ENCODE data around the gene RNF152.
"Not testable (repeated sequence)": the region's sequence is repeated elsewhere in the genome, so short reads cannot be mapped to it uniquely, and the experiment has no call there.

RNF152 gene

DNA sequence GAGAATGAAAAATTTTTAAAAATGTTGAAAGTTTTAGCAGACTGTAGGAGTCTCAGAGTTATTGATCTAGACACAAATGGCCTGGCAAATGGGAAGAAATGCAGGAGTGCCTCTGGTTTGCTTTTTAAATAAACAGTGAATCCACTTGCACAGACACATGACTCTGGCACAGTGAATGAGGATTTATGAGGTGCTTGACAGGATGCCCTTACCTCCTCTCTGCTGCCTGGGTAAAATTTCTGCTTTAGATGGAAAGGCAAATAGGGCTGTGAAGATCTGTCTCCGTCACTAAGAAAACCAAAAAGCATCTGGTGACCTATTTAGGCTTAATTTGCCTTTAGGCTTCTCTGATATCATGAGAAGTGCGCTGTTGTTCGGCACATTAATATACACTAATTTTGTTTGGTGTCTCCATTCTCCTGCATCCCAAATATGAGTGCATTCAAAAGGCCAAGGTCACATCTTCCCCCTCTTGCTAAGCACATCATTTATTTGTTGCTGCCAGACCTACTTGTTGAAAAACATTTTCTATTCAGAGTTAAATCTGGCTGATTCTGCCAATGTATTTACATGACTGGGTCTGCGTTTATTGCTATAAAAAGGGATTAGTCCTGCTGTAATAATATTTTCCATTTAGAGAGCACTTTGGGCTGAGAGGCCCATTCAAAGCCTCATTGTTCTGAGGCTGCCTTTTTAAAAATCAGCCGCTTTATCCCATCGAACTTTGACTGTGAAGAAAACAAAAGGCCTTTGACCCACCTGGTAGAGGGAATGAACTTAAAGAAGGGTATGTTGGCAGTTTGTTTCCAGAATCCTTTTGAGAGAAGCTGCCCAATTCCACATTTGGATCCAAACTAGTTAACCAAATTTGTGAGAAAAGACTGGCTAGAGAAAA is 94.9 kb downstream of the RNF152 start:
- Histone ChIP-seq H3K9ac (ENCODE audit: low read depth in 1 of 2, low read length in 2 of 2) (no peak overlapping the region), H3K4me1 (ENCODE audit: control insufficient read depth in 1 of 2, insufficient read depth in 2 of 2, low read length in 2 of 2) (no peaks in the 10 kb centered on the region), H3K36me3 (ENCODE audit: control insufficient read depth in 1 of 2, insufficient read depth in 2 of 2, low read length in 2 of 2) (no peaks in the 10 kb centered on the region), H3K9me3 (ENCODE audit: control insufficient read depth in 1 of 2, low read length in 2 of 2) (no peaks in the 10 kb centered on the region), H3K27me3 (ENCODE audit: control insufficient read depth in 1 of 2, insufficient read depth in 2 of 2, low read length in 2 of 2) (no peaks in the 10 kb centered on the region), H3K27ac (ENCODE audit: low read depth, low read length) (no peak overlapping the region), H3K4me3 (ENCODE audit: low read depth in 1 of 2, low read length in 2 of 2) (no peak overlapping the region)

- H3K4me1 ChIP-seq (ENCODE audit: control insufficient read depth in 1 of 2, insufficient read depth in 2 of 2, low read length in 2 of 2), result no peaks in the 10 kb centered on the region
- no peaks in the 10 kb centered on the region for H3K36me3 ChIP-seq (ENCODE audit: control insufficient read depth in 1 of 2, insufficient read depth in 2 of 2, low read length in 2 of 2)
- no peak overlapping the region for H3K4me3 ChIP-seq (ENCODE audit: low read depth in 1 of 2, low read length in 2 of 2)
- H3K9ac ChIP-seq (ENCODE audit: low read depth in 1 of 2, low read length in 2 of 2), result no peak overlapping the region
- H3K27ac ChIP-seq (ENCODE audit: low read depth, low read length), result no peak overlapping the region
- no peaks in the 10 kb centered on the region for H3K27me3 ChIP-seq (ENCODE audit: control insufficient read depth in 1 of 2, insufficient read depth in 2 of 2, low read length in 2 of 2)
- H3K9me3 ChIP-seq (ENCODE audit: control insufficient read depth in 1 of 2, low read length in 2 of 2), result peaks cover 0 to 8% of the 10 kb centered on the region in 2 donors
Measured at GRCh38 chr18:61791031-61791430, 101.8 kb downstream of the RNF152 start.

DNA sequence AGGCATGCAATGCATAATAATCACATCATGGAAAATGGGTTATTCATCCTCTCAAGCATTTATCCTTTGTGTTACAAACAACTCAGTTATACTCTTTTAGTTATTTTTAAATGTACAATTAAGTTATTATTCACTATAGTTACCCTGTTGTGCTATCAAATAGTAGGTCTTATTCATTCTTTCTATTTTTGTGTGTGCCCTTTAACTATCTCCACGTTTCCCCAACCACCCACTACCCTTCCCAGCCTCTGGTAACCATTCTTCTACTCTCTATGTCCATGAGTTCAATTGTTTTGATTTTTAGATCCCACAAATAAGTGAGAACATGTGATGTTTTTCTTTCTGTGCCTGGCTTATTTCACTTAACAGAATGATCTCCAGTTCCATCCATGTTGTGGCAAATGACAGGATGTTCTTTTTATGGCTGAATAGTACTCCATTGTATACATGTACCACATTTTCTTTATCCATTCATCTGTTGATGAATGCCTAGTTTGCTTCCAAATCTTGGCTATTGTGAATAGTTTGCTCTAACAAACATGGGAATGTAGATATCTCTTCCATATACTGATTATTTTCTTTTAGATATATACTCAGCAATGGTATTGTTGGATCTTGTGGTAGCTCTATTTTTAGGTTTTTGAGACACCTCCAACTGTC is 105.7 kb downstream of the RNF152 start:
- not testable (repeated sequence) for H3K36me3 ChIP-seq (ENCODE audit: control insufficient read depth in 1 of 2, insufficient read depth in 2 of 2, low read length in 2 of 2); H3K9me3 ChIP-seq (ENCODE audit: control insufficient read depth in 1 of 2, low read length in 2 of 2); H3K27ac ChIP-seq (ENCODE audit: low read depth, low read length); H3K4me3 ChIP-seq (ENCODE audit: low read depth in 1 of 2, low read length in 2 of 2); H3K27me3 ChIP-seq (ENCODE audit: control insufficient read depth in 1 of 2, insufficient read depth in 2 of 2, low read length in 2 of 2); H3K4me1 ChIP-seq (ENCODE audit: control insufficient read depth in 1 of 2, insufficient read depth in 2 of 2, low read length in 2 of 2); H3K9ac ChIP-seq (ENCODE audit: low read depth in 1 of 2, low read length in 2 of 2)

DNA sequence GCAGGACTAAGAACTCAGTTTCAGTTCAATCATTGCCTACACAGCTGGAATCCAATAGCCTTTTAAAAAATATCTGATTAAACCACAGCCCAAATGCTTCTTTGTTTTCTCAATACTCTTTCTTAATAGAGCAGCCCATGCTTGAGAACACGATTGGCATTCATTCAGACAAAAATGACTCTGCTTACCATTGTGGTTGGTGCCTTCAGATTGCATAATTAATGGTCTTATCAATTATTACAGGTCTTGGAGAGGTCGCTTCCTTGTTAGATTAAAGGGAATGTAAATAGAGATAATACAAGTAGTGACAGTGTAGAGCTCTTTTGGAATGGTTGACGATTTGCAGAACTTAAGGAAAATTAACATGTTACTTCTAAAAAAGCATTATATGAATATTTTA is 107.2 kb downstream of the RNF152 start:
- H3K4me1 ChIP-seq (ENCODE audit: control insufficient read depth in 1 of 2, insufficient read depth in 2 of 2, low read length in 2 of 2), result peaks cover 5 to 7% of the 10 kb centered on the region in 2 donors
- H3K27ac ChIP-seq (ENCODE audit: low read depth, low read length), result no peak overlapping the region

DNA sequence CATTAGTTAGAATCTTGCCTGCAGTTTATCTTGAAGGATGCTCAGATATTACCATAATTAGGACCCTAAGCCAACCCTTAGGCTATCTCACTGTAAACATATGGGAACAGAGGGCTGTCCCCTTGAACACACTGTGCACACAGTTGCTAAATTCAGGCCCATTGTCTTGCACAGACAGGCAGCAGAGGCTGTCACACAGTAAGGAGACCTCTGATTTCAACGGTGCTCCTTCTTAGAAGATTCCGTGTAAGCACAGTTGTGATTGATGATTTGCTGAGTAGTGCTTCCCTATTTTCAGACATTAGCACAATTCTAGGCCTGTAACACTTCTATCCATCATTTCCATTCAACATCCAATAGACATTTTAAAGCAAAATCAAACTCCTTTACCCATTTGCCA is 108.0 kb downstream of the RNF152 start:
- Histone ChIP-seq H3K36me3 (ENCODE audit: control insufficient read depth in 1 of 2, insufficient read depth in 2 of 2, low read length in 2 of 2) (no peaks in the 10 kb centered on the region), H3K27me3 (ENCODE audit: control insufficient read depth in 1 of 2, insufficient read depth in 2 of 2, low read length in 2 of 2) (no peaks in the 10 kb centered on the region), H3K9ac (ENCODE audit: low read depth in 1 of 2, low read length in 2 of 2) (no peak overlapping the region), H3K9me3 (ENCODE audit: control insufficient read depth in 1 of 2, low read length in 2 of 2) (peaks cover 0 to 8% of the 10 kb centered on the region in 2 donors), H3K4me1 (ENCODE audit: control insufficient read depth in 1 of 2, insufficient read depth in 2 of 2, low read length in 2 of 2) (peaks cover 5 to 7% of the 10 kb centered on the region in 2 donors), H3K4me3 (ENCODE audit: low read depth in 1 of 2, low read length in 2 of 2) (no peak overlapping the region), H3K27ac (ENCODE audit: low read depth, low read length) (no peak overlapping the region)

More for the DNA sequence above, 107.2 kb downstream of the RNF152 start:
- Histone ChIP-seq H3K27me3 (ENCODE audit: control insufficient read depth in 1 of 2, insufficient read depth in 2 of 2, low read length in 2 of 2) (no peaks in the 10 kb centered on the region), H3K4me3 (ENCODE audit: low read depth in 1 of 2, low read length in 2 of 2) (no peak overlapping the region), H3K9me3 (ENCODE audit: control insufficient read depth in 1 of 2, low read length in 2 of 2) (peaks cover 0 to 8% of the 10 kb centered on the region in 2 donors), H3K36me3 (ENCODE audit: control insufficient read depth in 1 of 2, insufficient read depth in 2 of 2, low read length in 2 of 2) (no peaks in the 10 kb centered on the region), H3K9ac (ENCODE audit: low read depth in 1 of 2, low read length in 2 of 2) (no peak overlapping the region)

DNA sequence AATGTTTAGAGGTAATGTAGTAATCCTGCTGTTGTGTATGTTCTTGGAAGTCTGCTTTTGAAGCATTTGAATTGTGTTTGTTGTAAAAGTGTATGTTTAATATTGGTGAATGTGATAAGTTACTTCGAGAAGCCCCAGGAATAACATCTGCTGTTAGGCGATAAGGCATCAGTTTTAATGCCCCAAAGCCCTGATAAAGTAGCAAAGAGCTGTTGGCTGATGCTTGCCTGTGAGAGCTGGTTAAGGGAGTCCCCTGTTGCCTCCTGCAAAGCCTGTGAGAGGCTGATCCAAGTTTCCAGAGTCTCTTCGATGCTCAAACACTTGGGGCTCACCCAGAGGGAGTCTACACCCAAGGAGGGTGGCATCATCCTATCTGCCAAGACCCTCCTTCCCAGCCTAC is 110.3 kb downstream of the RNF152 start:
- Histone ChIP-seq H3K4me3 (ENCODE audit: low read depth in 1 of 2, low read length in 2 of 2) (no peak overlapping the region), H3K9ac (ENCODE audit: low read depth in 1 of 2, low read length in 2 of 2) (no peak overlapping the region), H3K27ac (ENCODE audit: low read depth, low read length) (no peak overlapping the region), H3K9me3 (ENCODE audit: control insufficient read depth in 1 of 2, low read length in 2 of 2) (peaks cover 0 to 6% of the 10 kb centered on the region in 2 donors), H3K4me1 (ENCODE audit: control insufficient read depth in 1 of 2, insufficient read depth in 2 of 2, low read length in 2 of 2) (peaks cover 5 to 7% of the 10 kb centered on the region in 2 donors), H3K27me3 (ENCODE audit: control insufficient read depth in 1 of 2, insufficient read depth in 2 of 2, low read length in 2 of 2) (no peaks in the 10 kb centered on the region), H3K36me3 (ENCODE audit: control insufficient read depth in 1 of 2, insufficient read depth in 2 of 2, low read length in 2 of 2) (no peaks in the 10 kb centered on the region)

- not testable (repeated sequence) for H3K4me1 ChIP-seq (ENCODE audit: control insufficient read depth in 1 of 2, insufficient read depth in 2 of 2, low read length in 2 of 2)
Measured at GRCh38 chr18:61776201-61776600, 116.6 kb downstream of the RNF152 start.

GRCh38 chr18:61774846-61775245 is 118.0 kb downstream of the RNF152 start:
- no peaks in the 10 kb centered on the region for H3K36me3 ChIP-seq (ENCODE audit: control insufficient read depth in 1 of 2, insufficient read depth in 2 of 2, low read length in 2 of 2)
- H3K27me3 ChIP-seq (ENCODE audit: control insufficient read depth in 1 of 2, insufficient read depth in 2 of 2, low read length in 2 of 2), result no peaks in the 10 kb centered on the region
- H3K4me3 ChIP-seq (ENCODE audit: low read depth in 1 of 2, low read length in 2 of 2), result no peak overlapping the region
- H3K4me1 ChIP-seq (ENCODE audit: control insufficient read depth in 1 of 2, insufficient read depth in 2 of 2, low read length in 2 of 2), result no peaks in the 10 kb centered on the region
- no peak overlapping the region for H3K9ac ChIP-seq (ENCODE audit: low read depth in 1 of 2, low read length in 2 of 2)
- H3K27ac ChIP-seq (ENCODE audit: low read depth, low read length), result no peak overlapping the region
- peaks cover 0 to 9% of the 10 kb centered on the region in 2 donors for H3K9me3 ChIP-seq (ENCODE audit: control insufficient read depth in 1 of 2, low read length in 2 of 2)

More at GRCh38 chr18:61776201-61776600, 116.6 kb downstream of the RNF152 start:
- not testable (repeated sequence) for H3K4me3 ChIP-seq (ENCODE audit: low read depth in 1 of 2, low read length in 2 of 2); H3K9me3 ChIP-seq (ENCODE audit: control insufficient read depth in 1 of 2, low read length in 2 of 2); H3K27me3 ChIP-seq (ENCODE audit: control insufficient read depth in 1 of 2, insufficient read depth in 2 of 2, low read length in 2 of 2); H3K9ac ChIP-seq (ENCODE audit: low read depth in 1 of 2, low read length in 2 of 2); H3K36me3 ChIP-seq (ENCODE audit: control insufficient read depth in 1 of 2, insufficient read depth in 2 of 2, low read length in 2 of 2); H3K27ac ChIP-seq (ENCODE audit: low read depth, low read length)

DNA sequence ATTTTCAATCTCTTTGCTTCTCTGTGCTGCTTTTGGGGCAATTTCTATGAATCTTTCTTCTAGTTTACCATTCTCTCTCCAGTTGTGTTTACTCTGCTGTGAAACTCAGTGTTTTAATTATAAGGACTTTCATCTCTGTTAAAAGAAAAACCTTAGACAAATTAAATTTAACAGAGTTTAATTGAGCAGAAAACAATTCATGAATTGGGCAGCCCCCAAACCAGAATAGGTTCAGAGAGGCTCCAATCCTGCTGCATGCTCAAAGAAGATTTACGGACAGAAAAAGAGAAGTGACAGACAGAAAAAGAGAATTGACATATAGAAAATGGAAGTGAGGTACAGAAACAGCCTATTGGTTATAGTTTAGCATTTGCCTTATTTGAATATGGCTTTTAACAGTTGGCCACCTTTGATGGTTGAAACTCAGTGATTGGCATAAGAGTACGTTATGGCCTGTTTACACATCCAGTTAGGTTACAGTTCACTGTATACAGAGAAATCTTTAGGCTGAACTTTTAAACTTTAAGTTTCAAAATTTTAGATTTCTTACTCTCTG is 120.4 kb downstream of the RNF152 start:
- Histone ChIP-seq H3K27ac (ENCODE audit: low read depth, low read length) (no peak overlapping the region), H3K9ac (ENCODE audit: low read depth in 1 of 2, low read length in 2 of 2) (no peak overlapping the region), H3K27me3 (ENCODE audit: control insufficient read depth in 1 of 2, insufficient read depth in 2 of 2, low read length in 2 of 2) (no peaks in the 10 kb centered on the region), H3K4me3 (ENCODE audit: low read depth in 1 of 2, low read length in 2 of 2) (no peak overlapping the region), H3K9me3 (ENCODE audit: control insufficient read depth in 1 of 2, low read length in 2 of 2) (peaks cover 0 to 4% of the 10 kb centered on the region in 2 donors), H3K36me3 (ENCODE audit: control insufficient read depth in 1 of 2, insufficient read depth in 2 of 2, low read length in 2 of 2) (no peaks in the 10 kb centered on the region), H3K4me1 (ENCODE audit: control insufficient read depth in 1 of 2, insufficient read depth in 2 of 2, low read length in 2 of 2) (no peaks in the 10 kb centered on the region)

DNA sequence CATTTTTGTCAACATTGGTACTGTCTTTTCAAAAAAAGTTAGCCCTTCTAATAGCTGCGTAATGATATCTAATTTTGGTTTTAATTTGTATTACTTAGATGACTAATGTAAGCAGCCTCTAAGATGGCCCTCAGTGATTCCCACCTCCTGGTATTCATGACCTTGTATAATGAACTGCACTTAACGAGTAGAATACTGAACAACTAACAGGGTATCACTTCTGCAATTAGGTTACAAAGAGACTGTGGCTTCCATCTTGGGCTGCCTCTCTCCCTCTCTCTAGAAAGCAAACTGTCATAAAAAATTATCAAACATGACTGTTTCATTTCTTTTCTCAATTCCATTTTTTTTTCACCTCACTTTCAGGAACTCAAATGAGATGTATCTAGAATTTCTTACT is 120.9 kb downstream of the RNF152 start:
- no peak overlapping the region for H3K27ac ChIP-seq (ENCODE audit: low read depth, low read length)
- H3K4me3 ChIP-seq (ENCODE audit: low read depth in 1 of 2, low read length in 2 of 2), result no peak overlapping the region
- H3K4me1 ChIP-seq (ENCODE audit: control insufficient read depth in 1 of 2, insufficient read depth in 2 of 2, low read length in 2 of 2), result no peaks in the 10 kb centered on the region
- H3K36me3 ChIP-seq (ENCODE audit: control insufficient read depth in 1 of 2, insufficient read depth in 2 of 2, low read length in 2 of 2), result no peaks in the 10 kb centered on the region
- peaks cover 0 to 3% of the 10 kb centered on the region in 2 donors for H3K9me3 ChIP-seq (ENCODE audit: control insufficient read depth in 1 of 2, low read length in 2 of 2)
- H3K27me3 ChIP-seq (ENCODE audit: control insufficient read depth in 1 of 2, insufficient read depth in 2 of 2, low read length in 2 of 2), result no peaks in the 10 kb centered on the region
- H3K9ac ChIP-seq (ENCODE audit: low read depth in 1 of 2, low read length in 2 of 2), result no peak overlapping the region
